ENCODE measurements around the gene ZNHIT6. TPM values are rescaled to one million over a fixed set of nuclear protein-coding genes. Genes with fewer than 3 reads are reported as not detected.
"Not testable (repeated sequence)": the region's sequence is repeated elsewhere in the genome, so short reads cannot be mapped to it uniquely, and the experiment has no call there.

Gene ZNHIT6
- polyA plus RNA-seq, 1 donor = 17.2 TPM

GRCh38 chr1:85672031-85672660 is 36.1 kb downstream of the ZNHIT6 start:
- no peak for DNase-seq (ENCODE audit: low read depth)

- DNase-seq (ENCODE audit: low read depth) = no peak
These were observed 42.3 kb downstream of the ZNHIT6 start for GRCh38 chr1:85665932-85666331.

GRCh38 chr1:85663382-85663781 is 44.9 kb downstream of the ZNHIT6 start:
- no peak for DNase-seq (ENCODE audit: low read depth)

DNA sequence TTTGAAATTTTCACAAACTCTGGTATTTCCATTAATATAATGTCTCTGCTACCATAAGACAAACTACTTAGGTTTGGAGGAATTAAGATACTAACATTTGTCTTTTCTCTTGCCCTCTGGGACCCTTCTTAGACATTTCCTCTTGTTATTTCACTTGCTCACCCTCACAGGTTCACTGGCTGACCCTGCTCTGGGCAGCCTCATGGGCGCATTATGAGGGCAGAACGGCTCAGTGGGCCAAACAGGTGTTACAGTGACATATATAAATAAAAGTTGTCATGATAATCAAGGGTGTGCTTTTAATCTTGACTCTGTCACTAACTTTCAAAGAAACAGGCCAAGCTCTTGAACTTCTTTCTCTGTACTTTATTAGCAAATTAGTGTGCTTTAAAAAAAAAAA is 46.5 kb downstream of the ZNHIT6 start:
- DNase-seq (ENCODE audit: low read depth) = no peak

GRCh38 chr1:85660541-85660940 is 47.7 kb downstream of the ZNHIT6 start:
- DNase-seq (ENCODE audit: low read depth) = no peak

- DNase-seq (ENCODE audit: low read depth) = no peak
These were observed 49.1 kb downstream of the ZNHIT6 start for GRCh38 chr1:85659174-85659573.

- DNase-seq (ENCODE audit: low read depth) = no peak
These were observed 51.3 kb downstream of the ZNHIT6 start for GRCh38 chr1:85656948-85657347.

- no peak for DNase-seq (ENCODE audit: low read depth)
These were observed 52.0 kb downstream of the ZNHIT6 start for GRCh38 chr1:85656256-85656655.

DNA sequence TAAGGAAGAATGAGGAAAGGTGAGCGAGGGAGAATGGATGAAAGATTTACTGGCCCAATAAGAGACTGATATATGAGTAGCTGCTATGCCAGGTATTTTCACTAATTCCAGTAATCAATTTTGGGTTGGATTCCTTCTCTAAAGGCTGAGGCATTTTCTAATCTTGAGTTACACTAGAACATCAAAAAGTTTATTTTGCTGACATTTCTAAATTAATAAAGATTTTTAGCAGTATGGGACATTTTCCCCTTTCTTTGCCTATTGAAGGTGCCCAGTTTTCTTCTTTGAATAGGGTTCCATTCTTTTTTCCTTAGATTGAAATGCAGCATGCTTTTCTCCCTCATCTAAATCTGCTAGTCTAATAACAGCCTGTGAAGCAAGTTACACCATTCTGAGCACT is 52.9 kb downstream of the ZNHIT6 start:
- DNase-seq (ENCODE audit: low read depth) = no peak

GRCh38 chr1:85654066-85654782 is 54.0 kb downstream of the ZNHIT6 start:
- DNase-seq (ENCODE audit: low read depth) = no peak

DNA sequence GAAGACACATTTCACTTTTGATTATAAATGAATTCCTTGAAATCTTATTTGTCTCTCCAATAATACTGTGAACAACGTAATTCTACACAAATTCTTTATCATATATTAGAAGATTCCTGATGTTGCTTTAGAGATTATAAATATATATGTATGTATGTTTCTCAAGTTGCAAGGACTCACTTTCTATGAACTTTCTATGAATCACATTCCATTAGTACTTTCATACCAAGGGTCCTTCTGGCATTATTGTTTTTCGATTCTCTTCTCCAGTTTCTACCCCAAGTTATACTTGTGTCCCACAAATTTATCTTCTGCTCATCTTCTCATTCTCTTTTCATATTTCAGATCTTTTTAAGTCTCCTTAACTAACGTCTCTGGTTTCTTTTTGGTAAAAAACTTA is 55.9 kb downstream of the ZNHIT6 start:
- DNase-seq (ENCODE audit: low read depth) = no peak

GRCh38 chr1:85650645-85651044 is 57.6 kb downstream of the ZNHIT6 start:
- DNase-seq (ENCODE audit: low read depth) = no peak

- no peak for DNase-seq (ENCODE audit: low read depth)
These were observed 58.6 kb downstream of the ZNHIT6 start for GRCh38 chr1:85649591-85649990.

- not testable (repeated sequence) for DNase-seq (ENCODE audit: low read depth)
These were observed 66.4 kb downstream of the ZNHIT6 start for GRCh38 chr1:85641598-85642556.

- DNase-seq (ENCODE audit: low read depth) = not testable (repeated sequence)
These were observed 68.3 kb downstream of the ZNHIT6 start for GRCh38 chr1:85639920-85640319.

GRCh38 chr1:85638412-85638811 is 69.8 kb downstream of the ZNHIT6 start:
- no peak for DNase-seq (ENCODE audit: low read depth)

GRCh38 chr1:85630493-85630892 is 77.7 kb downstream of the ZNHIT6 start:
- DNase-seq (ENCODE audit: low read depth) = no peak

- DNase-seq (ENCODE audit: low read depth) = no peak
These were observed 78.7 kb downstream of the ZNHIT6 start for GRCh38 chr1:85629532-85629920.

DNA sequence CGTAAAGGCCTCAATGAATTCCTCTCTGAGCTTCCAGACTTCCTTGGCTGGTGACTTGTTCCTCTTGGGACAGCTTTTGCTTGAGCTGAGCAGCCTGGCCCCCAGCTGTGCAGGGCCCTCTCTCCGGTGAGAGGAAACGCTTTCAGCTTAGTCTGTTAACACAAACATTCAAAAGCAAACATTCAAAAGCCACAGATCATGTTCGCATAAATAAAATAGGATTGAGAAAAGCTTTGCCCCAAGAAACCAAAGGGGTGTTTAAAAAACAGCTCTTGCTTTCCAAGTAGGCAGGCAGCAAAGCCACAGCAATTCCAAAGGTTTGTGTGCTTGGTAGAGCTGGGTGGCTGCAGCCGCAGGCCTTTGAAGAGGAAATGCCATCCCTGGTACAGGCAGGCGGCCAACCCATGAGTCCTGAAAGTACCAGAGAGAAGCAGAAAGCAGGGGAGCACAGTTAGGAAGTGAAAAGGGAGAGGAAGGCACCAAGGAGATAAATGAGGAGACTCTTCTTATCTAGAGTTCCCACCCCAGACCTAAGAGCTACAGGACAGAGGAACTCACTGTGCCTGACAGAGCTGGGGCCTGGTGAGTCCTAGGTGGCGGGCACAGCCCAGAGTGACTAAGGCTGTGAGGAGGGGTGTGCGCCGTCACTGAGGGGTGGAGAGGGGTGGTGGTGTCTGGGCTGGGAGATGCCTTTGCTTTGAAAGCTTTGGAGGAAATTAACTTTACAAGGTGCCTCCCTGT is 79.3 kb downstream of the ZNHIT6 start:
- DNase-seq (ENCODE audit: low read depth) = no peak

GRCh38 chr1:85626818-85627217 is 81.4 kb downstream of the ZNHIT6 start:
- no peak for DNase-seq (ENCODE audit: low read depth)

- no peak for DNase-seq (ENCODE audit: low read depth)
These were observed 83.9 kb downstream of the ZNHIT6 start for GRCh38 chr1:85624361-85624760.

DNA sequence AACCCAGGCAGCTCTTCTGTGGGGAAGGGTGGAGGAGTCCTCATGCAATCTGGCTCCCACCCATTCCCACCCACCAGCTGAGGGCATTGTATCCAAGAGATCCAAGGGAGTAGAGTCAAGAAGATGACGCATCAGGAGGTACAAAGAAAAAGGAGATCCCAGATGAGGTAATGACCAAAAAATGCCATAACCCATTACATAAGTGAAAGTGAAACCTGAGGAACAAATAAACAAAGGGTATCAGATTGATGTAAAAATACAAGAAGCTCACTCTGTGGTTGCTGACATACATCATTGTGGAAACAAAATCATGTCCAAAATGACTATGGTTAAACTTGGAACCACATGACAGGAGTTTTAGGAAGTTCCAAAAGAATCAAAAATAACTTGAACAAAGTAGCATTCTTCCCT is 85.2 kb downstream of the ZNHIT6 start:
- no peak for DNase-seq (ENCODE audit: low read depth)

Measured in forelimb muscle (tissue), 1 donor.